ENCODE results near the gene MYO7B. TPM values are rescaled to one million over a fixed set of nuclear protein-coding genes. Genes with fewer than 3 reads are reported as not detected.

MYO7B gene
- polyA plus RNA-seq, 1 of the 3 experiments (the other 2 are of a cell fraction), result 0.08 TPM

GRCh38 chr2:127635380-127636237 is 100.1 kb downstream of the MYO7B start (continued):
- no peak for TF ChIP-seq MXI1 (IDR thresholded peaks at IDR 0.05; ENCODE audit: low read depth, low read length)
- TF ChIP-seq NRF1 (IDR thresholded peaks at IDR 0.05; ENCODE audit: low read depth, low read length), result no peak
- TF ChIP-seq GABPA (IDR thresholded peaks at IDR 0.05; ENCODE audit: low read depth), result no peak
- no peak for TF ChIP-seq TEAD4 (IDR thresholded peaks at IDR 0.05; ENCODE audit: borderline replicate concordance, insufficient read depth)
- no peak for TF ChIP-seq MEF2A (IDR thresholded peaks at IDR 0.05; ENCODE audit: borderline replicate concordance, low read depth)
- no peak for TF ChIP-seq YY1 (IDR thresholded peaks at IDR 0.05; ENCODE audit: low read depth)

GRCh38 chr2:127636248-127637235 is 101.1 kb downstream of the MYO7B start:
- no peaks in the 10 kb centered on the region for H3K9me3 ChIP-seq
- no peak overlapping the region; the same call in 1 of the 2 replicates for H3K4me2 ChIP-seq
- no peak overlapping the region for H3K4me3 ChIP-seq (ENCODE audit: low read depth in 2 of 2, low read length in 1 of 2)
- H3K27me3 ChIP-seq (ENCODE audit: insufficient read depth), result no peaks in the 10 kb centered on the region
- H2AFZ ChIP-seq (ENCODE audit: low read depth), result no peak overlapping the region
- TF ChIP-seq CTCF (IDR thresholded peaks at IDR 0.05) (no peak), RXRA (IDR thresholded peaks at IDR 0.05; ENCODE audit: borderline replicate concordance, low read depth) (no peak), FOXJ3 (CRISPR knock-in tag; IDR thresholded peaks at IDR 0.05) (no peak), EP300 (IDR thresholded peaks at IDR 0.05; ENCODE audit: borderline replicate concordance in 1 of 2, low read depth in 1 of 2, low read length in 1 of 2) (no peak), EZH2phosphoT487 (IDR thresholded peaks at IDR 0.05; ENCODE audit: borderline replicate concordance, low read depth) (no peak), POLR2AphosphoS5 (IDR thresholded peaks at IDR 0.05; ENCODE audit: low read depth, low read length) (no peak), IRF3 (IDR thresholded peaks at IDR 0.05; ENCODE audit: low read depth, low read length) (no peak), NRF1 (IDR thresholded peaks at IDR 0.05; ENCODE audit: low read depth, low read length) (no peak), JUND (IDR thresholded peaks at IDR 0.05) (no peak)
- H3K79me2 ChIP-seq (ENCODE audit: insufficient read depth), result no peaks in the 10 kb centered on the region
- peaks cover 10 to 35% of the 10 kb centered on the region in 2 experiments; a peak in 3 of 4 replicates for H3K4me1 ChIP-seq (ENCODE audit: control insufficient read depth in 1 of 2, insufficient read depth in 2 of 2, low read depth in 1 of 2, low read length in 1 of 2)
- H3K27ac ChIP-seq (ENCODE audit: low read depth in 2 of 2, low read length in 1 of 2), result peak overlapping the region in 1 of 2 experiments; percentile 52; a peak in 1 of 4 replicates
- no peaks in the 10 kb centered on the region for H3K9me2 ChIP-seq
- 92% methylated on average over 21 of the region's 33 CpGs for WGBS (ENCODE audit: low lambda C conversion rate)
- H3K36me3 ChIP-seq (replicated peaks in 1 of 2; ENCODE audit: control insufficient read depth in 1 of 2, insufficient read depth in 2 of 2, low read length in 1 of 2), result no peaks in the 10 kb centered on the region
- no peaks in the 10 kb centered on the region for H3F3A ChIP-seq (replicated peaks; ENCODE audit: insufficient read depth)
- no peak for DNase-seq
- ChIA-PET CTCF (interaction anchor here (2.2 kb wide), 1 partner anchor 13 kb away, joined by 14 read pairs; no protein-coding TSS in a partner anchor), POLR2A (no interaction called here)
- no peak overlapping the region for H3K9ac ChIP-seq
- H4K20me1 ChIP-seq (ENCODE audit: insufficient read depth), result no peaks in the 10 kb centered on the region
